Measurements from ENCODE around the gene SEMA3G.

Gene SEMA3G

GRCh38 chr3:52394751-52395502 is 50.0 kb downstream of the SEMA3G start:
- DNase-seq: no peak

GRCh38 chr3:52393959-52394670 is 50.8 kb downstream of the SEMA3G start:
- no peak for DNase-seq

DNA sequence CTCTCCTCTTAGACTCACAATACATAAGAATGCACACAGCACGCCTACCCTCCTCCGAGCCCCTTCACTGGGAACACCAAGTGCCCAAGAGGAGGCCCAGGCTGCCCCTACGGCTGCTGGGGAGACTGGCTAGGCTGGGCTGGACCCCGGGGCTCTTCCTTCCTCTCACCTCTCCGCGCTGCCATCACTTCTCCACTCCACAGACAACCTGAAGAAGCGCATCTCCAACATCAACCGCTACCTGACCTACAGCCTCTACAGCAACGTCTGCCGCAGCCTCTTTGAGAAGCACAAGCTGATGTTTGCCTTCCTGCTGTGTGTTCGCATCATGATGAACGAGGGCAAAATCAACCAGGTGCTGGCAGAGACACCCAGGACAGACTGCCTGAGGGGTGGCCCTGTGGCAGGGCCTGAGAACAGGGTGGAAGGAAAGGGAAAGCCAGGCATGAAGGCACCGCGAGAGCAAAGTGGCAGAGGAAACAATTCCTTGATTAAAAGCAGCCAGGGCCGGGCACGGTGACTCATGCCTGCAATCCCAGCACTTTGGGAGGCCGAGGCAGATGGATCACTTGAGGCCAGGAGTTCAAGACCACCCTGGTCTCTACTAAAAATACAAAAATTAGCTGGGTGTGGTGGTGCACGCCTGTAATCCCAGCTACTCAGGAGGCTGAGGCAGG is 51.6 kb downstream of the SEMA3G start:
- no peak for DNase-seq

DNA sequence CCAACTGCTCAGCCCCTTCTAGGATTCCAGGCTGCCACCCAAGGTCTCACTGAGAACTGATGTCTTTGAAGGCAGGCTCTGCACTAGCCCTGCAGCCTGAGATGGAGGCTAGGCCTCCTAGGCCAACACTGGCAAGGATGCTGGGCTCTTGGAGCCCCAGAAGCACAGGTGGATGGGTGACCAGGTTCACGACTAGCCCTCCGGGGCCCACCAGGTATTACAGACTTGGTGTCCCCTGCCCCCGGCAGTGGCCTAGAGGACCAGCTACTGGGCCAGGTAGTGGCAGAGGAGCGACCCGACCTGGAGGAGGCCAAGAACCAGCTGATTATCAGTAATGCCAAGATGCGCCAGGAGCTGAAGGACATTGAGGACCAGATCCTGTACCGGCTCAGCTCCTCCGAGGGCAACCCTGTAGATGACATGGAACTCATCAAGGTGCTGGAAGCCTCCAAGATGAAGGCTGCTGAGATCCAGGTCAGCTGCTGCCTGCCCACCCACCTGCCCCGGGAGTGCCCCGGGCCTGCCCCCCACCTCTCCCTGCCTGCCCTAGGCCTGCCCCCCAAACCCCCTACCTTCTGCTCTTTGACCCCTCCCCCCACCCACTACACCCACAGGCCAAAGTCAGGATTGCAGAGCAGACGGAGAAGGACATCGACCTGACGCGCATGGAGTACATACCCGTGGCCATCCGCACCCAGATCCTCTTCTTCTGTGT is 52.5 kb downstream of the SEMA3G start:
- no peak for DNase-seq

GRCh38 chr3:52391096-52391495 is 53.8 kb downstream of the SEMA3G start:
- no peak for DNase-seq

DNA sequence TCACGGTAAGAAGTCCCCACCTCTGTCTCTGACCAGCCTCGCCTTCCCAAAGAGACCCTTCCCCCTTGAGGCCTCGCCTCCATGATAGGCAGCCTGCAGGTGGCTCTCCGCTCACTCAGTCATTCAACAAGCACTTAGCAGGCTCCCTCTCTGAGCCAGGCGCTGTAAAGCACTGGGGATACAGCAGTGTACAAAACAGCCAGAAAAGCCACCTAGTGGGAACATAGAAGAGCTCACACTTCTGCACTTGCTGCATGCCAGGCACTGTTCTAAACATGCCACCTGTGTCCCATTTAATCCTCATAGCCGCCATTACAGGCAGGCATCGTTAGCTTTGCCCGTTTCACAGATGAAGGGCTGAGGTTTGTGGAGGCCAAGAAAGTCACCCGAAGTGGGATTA is 56.0 kb downstream of the SEMA3G start:
- no peak for DNase-seq

GRCh38 chr3:52388348-52388821 is 56.5 kb downstream of the SEMA3G start:
- no peak for DNase-seq

GRCh38 chr3:52387481-52387880 is 57.4 kb downstream of the SEMA3G start:
- no peak for DNase-seq

- DNase-seq: no peak
These were observed 59.7 kb downstream of the SEMA3G start for GRCh38 chr3:52385157-52385556.

DNA sequence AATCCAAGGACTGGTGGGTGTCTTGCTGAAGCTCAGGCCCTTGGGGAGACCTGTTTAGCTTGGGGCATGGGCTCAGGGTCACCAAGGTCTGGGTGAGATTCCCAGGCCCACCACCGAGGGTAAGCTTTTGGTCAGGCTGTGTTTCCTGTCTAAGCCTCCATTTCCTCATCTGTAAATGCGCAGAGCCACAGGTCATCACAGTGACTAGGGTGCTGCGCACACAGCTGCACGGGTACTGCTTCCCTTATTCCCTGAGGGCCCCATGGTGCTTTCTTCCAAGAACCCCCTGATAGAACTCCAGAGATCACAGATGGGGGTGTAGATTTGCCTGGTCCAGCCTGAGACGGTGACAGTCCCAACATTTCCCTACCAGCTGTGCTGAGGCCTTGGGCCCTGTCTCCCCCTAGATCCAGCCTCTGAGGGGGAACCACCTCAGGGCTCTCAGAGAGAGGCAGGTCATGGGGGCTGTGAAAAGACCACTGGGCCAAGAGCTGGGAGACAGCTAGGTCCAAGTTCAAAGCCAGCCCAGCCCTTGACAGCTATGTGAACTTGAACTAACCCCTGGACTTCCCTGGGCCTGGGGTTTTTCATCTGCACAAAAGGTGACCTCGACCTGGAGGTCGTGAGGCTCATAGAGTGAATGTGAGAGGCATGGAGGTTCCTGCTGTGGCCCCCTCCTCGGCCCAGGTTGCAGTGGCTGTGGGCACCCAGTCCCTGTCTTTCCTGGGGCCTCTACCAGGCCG is 60.7 kb downstream of the SEMA3G start:
- DNase-seq: no peak

GRCh38 chr3:52383446-52383845 is 61.5 kb downstream of the SEMA3G start:
- DNase-seq: no peak

Measured in activated CD4-positive, alpha-beta T cell treated with anti-CD3 and anti-CD28 coated beads, Interleukin-2, amount 50 U/mL, for 4 hours (primary cell).